ENCODE measurements around the gene KLRD1.

DNA sequence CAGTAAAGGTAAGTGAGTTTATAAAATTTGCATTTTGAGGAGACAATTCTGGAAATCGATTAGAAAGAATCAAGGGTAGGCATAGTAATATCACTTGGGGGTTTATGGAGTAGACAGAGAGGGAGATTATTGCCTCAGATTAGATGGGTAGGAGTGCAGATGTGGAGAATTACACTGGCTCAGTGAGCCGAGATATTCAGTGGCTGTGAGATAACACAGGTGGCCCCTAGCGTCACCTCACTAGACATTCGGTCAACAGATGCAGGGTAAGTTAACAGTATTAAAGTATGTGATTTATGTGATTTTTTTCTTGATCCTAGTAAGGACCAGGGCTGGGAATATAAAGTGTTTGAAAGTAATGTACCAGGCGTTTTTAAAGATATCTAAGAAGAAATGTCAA lies 39.6 kb upstream of the KLRD1 start:
- TF ChIP-seq POLR2AphosphoS5 (IDR thresholded peaks at IDR 0.05; ENCODE audit: low read depth) (no peak), REST (IDR thresholded peaks at IDR 0.05; ENCODE audit: unreplicated experiment) (no peak), EZH2phosphoT487 (IDR thresholded peaks at IDR 0.05; ENCODE audit: unreplicated experiment) (no peak), CREB1 (CRISPR knock-in tag; IDR thresholded peaks at IDR 0.05; ENCODE audit: low read depth) (no peak), EZH2 (IDR thresholded peaks at IDR 0.05; ENCODE audit: low read depth, unreplicated experiment) (no peak)
- TF ChIP-seq, protein P1, sequence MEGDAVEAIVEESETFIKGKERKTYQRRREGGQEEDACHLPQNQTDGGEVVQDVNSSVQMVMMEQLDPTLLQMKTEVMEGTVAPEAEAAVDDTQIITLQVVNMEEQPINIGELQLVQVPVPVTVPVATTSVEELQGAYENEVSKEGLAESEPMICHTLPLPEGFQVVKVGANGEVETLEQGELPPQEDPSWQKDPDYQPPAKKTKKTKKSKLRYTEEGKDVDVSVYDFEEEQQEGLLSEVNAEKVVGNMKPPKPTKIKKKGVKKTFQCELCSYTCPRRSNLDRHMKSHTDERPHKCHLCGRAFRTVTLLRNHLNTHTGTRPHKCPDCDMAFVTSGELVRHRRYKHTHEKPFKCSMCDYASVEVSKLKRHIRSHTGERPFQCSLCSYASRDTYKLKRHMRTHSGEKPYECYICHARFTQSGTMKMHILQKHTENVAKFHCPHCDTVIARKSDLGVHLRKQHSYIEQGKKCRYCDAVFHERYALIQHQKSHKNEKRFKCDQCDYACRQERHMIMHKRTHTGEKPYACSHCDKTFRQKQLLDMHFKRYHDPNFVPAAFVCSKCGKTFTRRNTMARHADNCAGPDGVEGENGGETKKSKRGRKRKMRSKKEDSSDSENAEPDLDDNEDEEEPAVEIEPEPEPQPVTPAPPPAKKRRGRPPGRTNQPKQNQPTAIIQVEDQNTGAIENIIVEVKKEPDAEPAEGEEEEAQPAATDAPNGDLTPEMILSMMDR (conservative IDR thresholded peaks at IDR 0.05; ENCODE audit: low read depth in 2 of 2): no peak
